HepG2 (cell line): ENCODE results near the gene SPATA33. TPM values are rescaled to one million over a fixed set of nuclear protein-coding genes. Genes with fewer than 3 reads are reported as not detected.

Experiments
- ASH2L ChIP-seq: fragments of 300-600, 200-600 bp; sonication (generic); IDR thresholded peaks from 2 replicates; pipeline ENCODE4 v1.7.0; 2017; ENCODE audit warnings: low read depth, mild to moderate bottlenecking, moderate library complexity, mixed read lengths, low read length; ENCODE audit not compliant: insufficient read length
- ETV5 ChIP-seq: IDR thresholded peaks from 2 replicates; pipeline ENCODE4 v1.6.1; 2018; ENCODE audit warnings: missing biosample characterization, missing genetic modification reagents, inconsistent platforms, borderline replicate concordance
- GABPB1 ChIP-seq: IDR thresholded peaks from 2 replicates; pipeline ENCODE4 v1.6.1; 2016; ENCODE audit warnings: mild to moderate bottlenecking, missing genetic modification reagents, moderate library complexity, missing compliant biosample characterization
- GFI1 ChIP-seq: sonication (generic); formaldehyde crosslinking; IDR thresholded peaks from 2 replicates; pipeline ENCODE4 v1.5.0; 2020; ENCODE audit warnings: missing genetic modification reagents, mild to moderate bottlenecking, borderline replicate concordance
- HNRNPL ChIP-seq: fragments of 200-400 bp; formaldehyde crosslinking; IDR thresholded peaks from 2 replicates; pipeline ENCODE4 v1.6.1; 2017; ENCODE audit warnings: mild to moderate bottlenecking, low read depth, low read length
- HOXA7 ChIP-seq: sonication (generic); formaldehyde crosslinking; IDR thresholded peaks from 2 replicates; pipeline ENCODE4 v1.8.1; 2022; ENCODE audit warnings: mild to moderate bottlenecking, missing genetic modification reagents, moderate library complexity
- NCOA5 ChIP-seq: sonication (generic); formaldehyde crosslinking; IDR thresholded peaks from 2 replicates; pipeline ENCODE4 v1.4.0; 2020; ENCODE audit warnings: missing genetic modification reagents
- PCBP1 ChIP-seq: fragments of 200-400 bp; formaldehyde crosslinking; IDR thresholded peaks from 2 replicates; pipeline ENCODE4 v1.6.1; 2017; ENCODE audit warnings: mild to moderate bottlenecking, low read depth, low read length, borderline replicate concordance
- POLR2G ChIP-seq: fragments of 200-400 bp; formaldehyde crosslinking; IDR thresholded peaks from 2 replicates; pipeline ENCODE4 v1.6.1; 2018; ENCODE audit warnings: mild to moderate bottlenecking, low read depth, low read length, moderate library complexity
- PTBP1 ChIP-seq: fragments of 200-400 bp; formaldehyde crosslinking; IDR thresholded peaks from 2 replicates; pipeline ENCODE4 v1.6.1; 2018; ENCODE audit warnings: low read length, low read depth; ENCODE audit not compliant: poor library complexity, severe bottlenecking
- SP5 ChIP-seq: IDR thresholded peaks from 2 replicates; pipeline ENCODE4 v1.6.1; 2016; ENCODE audit warnings: low read depth, borderline replicate concordance
- TFDP2 ChIP-seq: sonication (generic); formaldehyde crosslinking; IDR thresholded peaks from 2 replicates; pipeline ENCODE4 v1.4.0; 2020; ENCODE audit warnings: missing genetic modification reagents
- TOPORS ChIP-seq: sonication (generic); formaldehyde crosslinking; IDR thresholded peaks from 2 replicates; pipeline ENCODE4 v1.8.0; 2023; ENCODE audit warnings: mild to moderate bottlenecking, missing genetic modification reagents
- ZBTB49 ChIP-seq: sonication (generic); formaldehyde crosslinking; IDR thresholded peaks from 2 replicates; pipeline ENCODE4 v1.4.0; 2020; ENCODE audit warnings: missing genetic modification reagents, borderline replicate concordance
- ZFP37 ChIP-seq: sonication (generic); formaldehyde crosslinking; IDR thresholded peaks from 2 replicates; pipeline ENCODE4 v1.4.0; 2020; ENCODE audit warnings: missing genetic modification reagents, borderline replicate concordance
- ZFP91 ChIP-seq: sonication (generic); formaldehyde crosslinking; IDR thresholded peaks from 2 replicates; pipeline ENCODE4 v1.9.0; 2022; ENCODE audit warnings: missing genetic modification reagents, mild to moderate bottlenecking, borderline replicate concordance
- ZNF274 ChIP-seq: sonication (generic); formaldehyde crosslinking; IDR thresholded peaks from 2 replicates; pipeline ENCODE4 v1.5.1; 2020; ENCODE audit warnings: mild to moderate bottlenecking, missing genetic modification reagents
- ZNF329 ChIP-seq: sonication (generic); formaldehyde crosslinking; IDR thresholded peaks from 2 replicates; pipeline ENCODE4 v1.9.0; 2021; ENCODE audit warnings: low read depth, mild to moderate bottlenecking, missing genetic modification reagents
- ZNF350 ChIP-seq: sonication (generic); formaldehyde crosslinking; IDR thresholded peaks from 2 replicates; pipeline ENCODE4 v1.4.0; 2020; ENCODE audit warnings: mild to moderate bottlenecking, low read depth, missing genetic modification reagents, borderline replicate concordance
- ZNF782 ChIP-seq: sonication (generic); formaldehyde crosslinking; IDR thresholded peaks from 2 replicates; pipeline ENCODE4 v1.4.0; 2020; ENCODE audit warnings: missing genetic modification reagents, mild to moderate bottlenecking, borderline replicate concordance
- ZUFSP ChIP-seq: sonication (generic); formaldehyde crosslinking; IDR thresholded peaks from 2 replicates; pipeline ENCODE4 v1.9.0; 2021; ENCODE audit warnings: missing genetic modification reagents, mild to moderate bottlenecking, borderline replicate concordance
- polyA plus RNA-seq, 8 experiments: library from polyadenylated mRNA; depleted of rRNA in 3 of 8; stranded (reverse) in 7 of 8; unstranded in 1 of 8; fragments of >200 nt; fragmentation: Illumina TruSeq in 4 of 8; extraction: Trizol in 4 of 8; gene quantifications; 2 replicates each; pipeline versions ENCODE4 v1.2.1 to v1.2.3, GENCODE V29; 2011 to 2016; ENCODE audit warnings: low read depth in 4 of 8, missing spikeins in 1 of 8, mixed read lengths in 1 of 8; ENCODE audit not compliant: insufficient read depth in 1 of 8
- total RNA-seq, 5 experiments: library from RNA; depleted of rRNA; stranded (reverse); fragments of >200 nt; fragmentation: Illumina TruSeq; extraction: Trizol; gene quantifications; 2 replicates each; pipeline ENCODE4 v1.2.3, GENCODE V29; 2016; ENCODE audit warnings: low read depth in 1 of 5

The SPATA33 gene
- total and polyA plus RNA-seq, 2 of the 13 experiments (the other 11 are each of a cell fraction or from before 2014, with no cell fraction given): 5.7 to 11.0 TPM

GRCh38 chr16:89695086-89695874 is 37.6 kb downstream of the SPATA33 start (continued):
- TF ChIP-seq ZUFSP (CRISPR knock-in tag) (no peak), ZNF329 (CRISPR knock-in tag) (0 out of 2 replicates have a peak, but pooled peaks have one; percentile 20), ETV5 (CRISPR knock-in tag) (0 out of 2 replicates have a peak, but pooled peaks have one; percentile 4), PTBP1 (peak; percentile 19), ZNF350 (CRISPR knock-in tag) (peak; percentile 72), HOXA7 (CRISPR knock-in tag) (no peak), ZBTB49 (no peak), ZFP91 (CRISPR knock-in tag) (peak; percentile 89), HNRNPL (peak; percentile 49), PCBP1 (peak; percentile 42; the same call in 1 of the 2 replicates), POLR2G (peak; percentile 72), ASH2L (peak; percentile 28), ZNF274 (peak; percentile 61; the same call in 1 of the 2 replicates), NCOA5 (CRISPR knock-in tag) (0 out of 2 replicates have a peak, but pooled peaks have one; percentile 40), ZFP37 (CRISPR knock-in tag) (0 out of 2 replicates have a peak, but pooled peaks have one; percentile 69), GABPB1 (CRISPR knock-in tag) (peak; percentile 39), TOPORS (CRISPR knock-in tag) (peak; percentile 86; the same call in 1 of the 2 replicates), ZNF782 (CRISPR knock-in tag) (0 out of 2 replicates have a peak, but pooled peaks have one; percentile 12), TFDP2 (no peak), SP5 (CRISPR knock-in tag) (peak; percentile 93), GFI1 (CRISPR knock-in tag) (peak; percentile 33; the same call in 1 of the 2 replicates)
